MM.1S (cell line): ENCODE data around the gene LGALS3BP.

Experiments
- EZH2 ChIP-seq: fragments of 300-600 bp; sonication (generic); optimal IDR thresholded peaks from 2 replicates; pipeline ENCODE3; 2017; ENCODE audit warnings: low read depth, mild to moderate bottlenecking, antibody characterized with exemption, low read length, mixed read lengths
- EZH2phosphoT487 ChIP-seq: fragments of 300-600 bp; sonication (generic); IDR thresholded peaks from 2 replicates; pipeline ENCODE4 v1.6.1; 2018; ENCODE audit warnings: antibody characterized with exemption, low read length
- TF ChIP-seq, protein P1 (sequence below): fragments of 300-600 bp; sonication (generic); IDR thresholded peaks from 2 replicates; pipeline ENCODE4 v1.5.1; 2016; ENCODE audit warnings: antibody characterized with exemption, low read length, mixed read lengths

DNA sequence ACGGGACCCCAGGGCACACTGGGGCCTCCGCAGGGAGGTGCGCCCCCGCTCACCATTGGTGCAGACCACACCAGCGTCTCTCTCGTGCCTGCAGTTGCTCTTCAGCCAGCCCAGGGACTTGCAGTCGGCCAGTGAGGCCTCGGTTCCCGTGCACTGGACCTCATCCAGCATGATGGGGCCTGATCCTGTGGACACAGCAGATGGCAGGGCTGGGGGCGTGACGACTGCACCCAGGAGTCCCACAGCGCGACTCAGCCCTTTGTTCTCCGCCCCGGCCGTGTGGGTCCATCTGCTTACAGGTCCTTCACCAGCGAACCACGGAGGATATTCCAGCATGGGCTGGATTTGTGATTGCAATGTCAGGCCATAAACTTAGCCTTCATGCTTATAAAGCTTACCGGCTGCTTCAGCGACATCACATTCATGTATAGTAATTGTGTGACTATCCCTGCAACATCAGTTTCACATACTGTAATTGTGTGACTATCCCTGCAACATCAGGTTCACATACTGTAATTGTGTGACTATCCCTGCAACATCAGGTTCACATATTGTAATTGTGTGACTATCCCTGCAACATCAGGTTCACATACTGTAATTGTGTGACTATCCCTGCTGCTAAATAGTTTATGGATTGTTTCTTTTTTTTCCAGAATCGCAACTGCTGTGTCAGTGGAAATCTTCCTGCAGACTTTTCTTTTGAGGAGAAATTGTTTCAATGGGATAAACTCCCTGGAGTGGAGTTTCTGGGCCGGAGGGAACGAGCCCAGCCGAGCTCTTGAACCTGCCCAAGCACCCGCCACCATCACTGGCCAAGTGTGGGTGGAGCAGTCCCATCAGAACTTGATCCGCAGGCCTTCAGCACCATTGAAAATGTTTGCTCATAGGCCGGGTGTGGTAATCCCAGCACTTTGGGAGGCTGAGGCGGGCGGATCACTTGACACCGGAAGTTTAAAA, 4.8 kb downstream of the LGALS3BP start:
- TF ChIP-seq, protein P1, sequence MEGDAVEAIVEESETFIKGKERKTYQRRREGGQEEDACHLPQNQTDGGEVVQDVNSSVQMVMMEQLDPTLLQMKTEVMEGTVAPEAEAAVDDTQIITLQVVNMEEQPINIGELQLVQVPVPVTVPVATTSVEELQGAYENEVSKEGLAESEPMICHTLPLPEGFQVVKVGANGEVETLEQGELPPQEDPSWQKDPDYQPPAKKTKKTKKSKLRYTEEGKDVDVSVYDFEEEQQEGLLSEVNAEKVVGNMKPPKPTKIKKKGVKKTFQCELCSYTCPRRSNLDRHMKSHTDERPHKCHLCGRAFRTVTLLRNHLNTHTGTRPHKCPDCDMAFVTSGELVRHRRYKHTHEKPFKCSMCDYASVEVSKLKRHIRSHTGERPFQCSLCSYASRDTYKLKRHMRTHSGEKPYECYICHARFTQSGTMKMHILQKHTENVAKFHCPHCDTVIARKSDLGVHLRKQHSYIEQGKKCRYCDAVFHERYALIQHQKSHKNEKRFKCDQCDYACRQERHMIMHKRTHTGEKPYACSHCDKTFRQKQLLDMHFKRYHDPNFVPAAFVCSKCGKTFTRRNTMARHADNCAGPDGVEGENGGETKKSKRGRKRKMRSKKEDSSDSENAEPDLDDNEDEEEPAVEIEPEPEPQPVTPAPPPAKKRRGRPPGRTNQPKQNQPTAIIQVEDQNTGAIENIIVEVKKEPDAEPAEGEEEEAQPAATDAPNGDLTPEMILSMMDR, result no peak
- TF ChIP-seq EZH2, result no peak
- TF ChIP-seq EZH2phosphoT487, result no peak
